ENCODE data around the gene GDAP2. TPM values are rescaled to one million over a fixed set of nuclear protein-coding genes. Genes with fewer than 3 reads are reported as not detected.
"Not testable (repeated sequence)": the region's sequence is repeated elsewhere in the genome, so short reads cannot be mapped to it uniquely, and the experiment has no call there.

GDAP2 gene
- total RNA-seq, 1 donor from 2014 or later: 14.9 TPM

DNA sequence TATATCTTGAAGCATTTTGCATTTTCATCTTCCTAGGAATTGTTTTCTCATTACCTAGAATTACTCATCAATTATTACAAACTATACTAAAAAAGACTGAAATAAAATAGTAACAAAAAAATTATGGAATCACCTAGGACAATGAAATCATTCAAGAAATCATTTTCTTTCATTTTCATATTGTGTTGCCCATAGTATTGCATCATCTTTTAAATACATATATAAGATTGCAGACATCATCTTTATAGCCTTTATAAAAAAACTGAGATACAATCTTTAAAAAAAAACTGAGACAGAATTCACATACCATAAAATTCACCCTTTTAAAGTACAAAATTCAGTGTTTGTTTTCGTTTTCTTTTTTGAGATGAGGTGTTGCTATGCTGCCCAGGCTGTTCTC lies 29.6 kb downstream of the GDAP2 start:
- DNase-seq (ENCODE audit: low read depth in 2 of 2): no peak

DNA sequence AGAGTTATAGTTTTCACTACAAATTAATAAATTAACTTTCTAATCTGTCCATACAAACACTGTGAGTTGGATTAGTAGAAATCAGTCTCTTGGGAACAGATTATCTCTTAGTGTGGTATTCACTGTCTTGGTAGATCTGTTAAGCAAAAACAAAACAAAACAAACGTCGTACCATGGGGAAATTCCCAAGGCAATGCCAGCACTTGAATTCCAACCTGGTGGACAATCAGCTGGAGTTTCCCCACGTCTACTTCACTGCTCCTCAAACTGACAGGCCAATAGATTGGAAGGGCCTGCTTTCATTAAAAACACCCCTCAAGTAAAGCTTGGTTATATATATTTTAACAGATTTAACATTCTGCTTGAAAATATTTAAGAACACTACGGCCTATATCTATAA lies 31.9 kb downstream of the GDAP2 start:
- peak; percentile 8 to 77 for DNase-seq (ENCODE audit: low read depth in 2 of 2)

DNA sequence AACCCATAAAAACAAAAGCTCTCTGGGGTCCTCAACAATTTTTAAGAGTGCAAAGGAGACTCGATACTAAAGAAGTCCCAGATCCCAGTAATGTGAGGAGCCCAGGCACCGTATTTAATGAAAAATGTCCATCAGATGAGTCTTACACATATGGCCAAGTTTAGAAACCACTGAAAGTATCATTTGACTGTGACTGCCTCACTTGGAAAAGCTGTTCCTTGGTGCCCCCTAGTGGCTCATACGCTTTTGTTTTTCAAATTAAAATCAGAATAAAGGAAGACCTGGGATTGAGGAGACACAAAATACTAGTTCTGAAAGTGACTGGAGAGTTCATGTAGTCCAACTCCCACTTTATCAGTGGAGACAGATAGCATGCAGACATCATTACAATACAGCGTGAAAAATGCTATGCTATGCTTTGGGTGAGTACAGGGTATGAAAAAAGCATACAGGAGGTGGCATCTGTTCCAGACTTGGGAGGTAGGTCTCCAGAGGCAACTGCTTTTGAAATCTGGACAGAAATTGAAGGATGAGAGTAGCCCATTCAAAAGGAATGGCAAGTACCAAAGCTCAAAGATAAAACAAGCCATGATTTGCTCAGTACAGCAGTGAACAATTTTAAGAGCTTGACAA lies 33.8 kb downstream of the GDAP2 start:
- peak; percentile 87 to 89 for DNase-seq (ENCODE audit: low read depth in 2 of 2)

- DNase-seq (ENCODE audit: low read depth in 2 of 2): no peak
These were observed 35.3 kb downstream of the GDAP2 start for GRCh38 chr1:117894078-117894477.

DNA sequence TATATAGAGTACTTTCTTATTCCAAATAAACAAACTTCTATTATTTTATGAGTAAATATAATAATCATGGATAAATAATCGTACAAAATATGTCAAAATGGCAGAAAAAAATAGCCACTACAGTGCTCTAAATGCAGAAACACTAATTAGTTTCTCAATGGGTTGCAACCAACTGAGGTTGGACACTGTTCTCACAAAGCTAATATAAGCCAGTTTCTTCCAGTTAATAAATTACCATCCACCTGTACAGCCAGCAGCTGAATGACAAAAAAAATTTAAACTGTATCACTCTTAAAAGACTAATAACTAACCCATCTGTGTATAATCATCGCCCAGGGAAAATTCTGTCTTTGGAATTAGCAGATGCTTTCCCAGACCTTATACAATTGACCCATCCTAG lies 36.9 kb downstream of the GDAP2 start:
- no peak for DNase-seq (ENCODE audit: low read depth in 2 of 2)

- no peak for DNase-seq (ENCODE audit: low read depth in 2 of 2)
These were observed 39.0 kb downstream of the GDAP2 start for GRCh38 chr1:117890452-117890851.

DNA sequence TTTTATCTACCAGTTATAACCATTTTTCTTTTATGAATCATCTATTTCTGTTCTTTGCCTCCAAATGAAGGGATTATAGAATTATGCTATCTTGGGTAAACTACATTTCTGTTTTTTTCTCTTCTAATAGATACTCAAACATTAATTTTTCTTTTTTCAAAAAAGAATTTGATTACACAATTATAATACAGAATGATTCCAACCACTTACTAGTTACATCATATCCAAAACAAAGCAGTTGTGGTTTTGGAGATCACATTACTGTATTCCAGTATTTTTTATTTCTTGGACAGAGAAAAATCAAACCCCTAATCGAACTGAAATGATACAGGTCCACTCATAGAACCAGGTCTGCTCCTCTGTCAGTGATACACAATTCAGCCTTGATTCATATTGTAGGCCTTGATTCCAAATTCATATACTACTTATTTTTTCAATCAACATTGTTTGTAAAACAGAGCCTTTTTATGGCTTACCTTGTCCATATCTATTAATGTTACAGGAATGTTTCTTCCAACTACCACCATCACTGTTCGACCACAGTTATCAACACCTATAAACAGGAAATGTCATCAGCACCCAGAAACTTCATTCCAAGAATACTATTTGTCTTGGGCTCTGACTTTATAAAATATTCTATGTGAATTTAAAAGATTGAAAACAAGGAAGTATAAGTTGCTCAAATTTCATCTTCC lies 43.2 kb downstream of the GDAP2 start:
- peak in 1 of 2 donors; percentile 43 for DNase-seq (ENCODE audit: low read depth in 2 of 2)

DNA sequence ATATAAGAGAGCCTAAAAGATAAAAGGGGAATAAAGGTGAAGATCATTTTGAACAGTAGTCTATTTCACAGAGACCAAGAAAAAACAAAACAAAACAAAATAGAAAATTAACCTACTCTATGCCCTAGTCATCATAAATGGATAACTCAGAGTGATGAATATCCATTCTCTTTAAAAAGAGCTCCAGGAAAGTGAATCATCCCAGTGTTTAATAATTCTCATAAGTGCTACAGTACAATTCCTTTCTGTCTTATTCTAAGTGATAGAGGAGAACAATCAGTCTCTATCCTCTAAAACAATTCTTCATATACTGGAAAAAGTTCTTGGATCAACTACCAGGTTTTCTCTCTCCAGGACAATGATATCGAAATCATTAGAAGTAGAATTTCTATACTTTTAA lies 45.8 kb downstream of the GDAP2 start:
- peak in 1 of 2 donors; percentile 61 for DNase-seq (ENCODE audit: low read depth in 2 of 2)

GRCh38 chr1:117879284-117879683 lies 50.1 kb downstream of the GDAP2 start:
- DNase-seq (ENCODE audit: low read depth in 2 of 2): no peak

- DNase-seq (ENCODE audit: low read depth in 2 of 2): no peak
These were observed 51.6 kb downstream of the GDAP2 start for GRCh38 chr1:117877823-117878222.

DNA sequence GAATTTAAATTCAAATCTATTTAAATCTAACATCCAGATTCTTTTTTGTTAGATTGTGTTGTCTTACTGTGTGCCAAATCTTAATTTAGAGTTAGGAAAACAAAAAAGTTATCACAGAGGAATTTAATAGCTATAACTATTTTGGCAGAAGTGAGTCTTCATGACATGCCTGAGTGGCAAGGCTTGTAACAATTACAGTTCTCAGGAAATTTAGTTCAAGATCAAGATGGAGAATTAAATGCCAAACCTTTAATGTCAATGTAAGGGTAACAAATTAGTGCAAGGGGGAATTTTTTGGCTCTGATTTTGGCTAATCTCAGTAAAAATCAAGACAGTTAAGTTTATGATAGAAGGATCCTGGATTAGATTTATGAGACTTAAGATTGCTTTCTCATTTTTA lies 58.4 kb downstream of the GDAP2 start:
- DNase-seq (ENCODE audit: low read depth in 2 of 2): no peak

GRCh38 chr1:117861694-117862093 lies 67.7 kb downstream of the GDAP2 start:
- no peak for DNase-seq (ENCODE audit: low read depth in 2 of 2)

DNA sequence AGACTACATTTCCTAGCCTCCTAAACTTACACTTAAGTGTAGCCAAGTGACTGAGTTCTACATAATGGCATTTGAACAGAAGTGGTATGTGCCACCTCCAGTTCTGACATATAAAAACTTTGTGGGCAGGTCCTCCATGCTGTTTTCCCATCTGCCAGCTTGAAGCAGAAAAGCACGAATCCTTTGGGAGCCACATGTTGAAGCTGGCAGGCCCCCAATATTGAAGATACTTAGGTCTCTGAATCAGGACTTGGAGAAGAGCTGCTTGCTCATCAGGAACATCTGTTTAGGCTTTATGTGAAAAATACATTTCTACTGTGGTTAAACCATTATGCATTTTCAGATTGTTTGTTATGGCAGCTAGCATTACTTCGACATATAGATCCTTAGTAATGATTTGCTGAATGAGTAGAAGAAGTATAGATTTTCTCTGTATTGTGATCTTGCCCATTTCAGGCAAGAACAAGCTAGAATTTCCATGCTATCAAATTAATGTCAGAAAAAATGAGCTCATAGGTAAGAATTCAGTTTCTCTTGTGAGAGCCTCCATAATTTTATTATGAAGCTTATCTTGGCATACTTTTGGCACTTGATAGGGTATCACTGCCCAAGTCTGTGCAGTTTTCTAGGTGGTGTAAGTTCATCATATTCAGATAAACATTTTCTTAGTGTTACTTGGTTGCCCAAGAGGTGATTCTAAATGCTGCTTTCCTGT lies 68.4 kb downstream of the GDAP2 start:
- DNase-seq (ENCODE audit: low read depth in 2 of 2): no peak

DNA sequence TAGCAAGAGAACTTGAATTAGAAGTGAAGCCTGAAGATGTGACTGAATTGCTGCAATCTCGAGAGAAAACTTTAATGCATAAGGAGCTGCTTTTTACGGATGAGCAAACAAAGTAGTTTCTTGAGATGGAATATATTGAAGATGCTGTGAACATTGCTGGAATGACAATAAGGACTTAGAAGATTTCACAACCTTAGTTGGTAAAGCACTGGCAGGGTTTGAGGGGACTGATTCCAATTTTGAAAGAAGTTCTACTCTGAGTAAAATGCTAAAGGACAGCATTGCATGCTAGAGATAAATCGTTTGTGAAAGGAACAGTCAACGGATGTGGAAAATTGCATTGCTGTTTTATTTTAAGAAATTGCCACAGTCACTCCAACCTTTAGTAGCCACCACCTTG lies 69.5 kb downstream of the GDAP2 start:
- no peak for DNase-seq (ENCODE audit: low read depth in 2 of 2)

GRCh38 chr1:117857418-117857817 lies 72.0 kb downstream of the GDAP2 start:
- no peak for DNase-seq (ENCODE audit: low read depth in 2 of 2)

GRCh38 chr1:117852853-117853553 lies 76.4 kb downstream of the GDAP2 start:
- no peak for DNase-seq (ENCODE audit: low read depth in 2 of 2)

DNA sequence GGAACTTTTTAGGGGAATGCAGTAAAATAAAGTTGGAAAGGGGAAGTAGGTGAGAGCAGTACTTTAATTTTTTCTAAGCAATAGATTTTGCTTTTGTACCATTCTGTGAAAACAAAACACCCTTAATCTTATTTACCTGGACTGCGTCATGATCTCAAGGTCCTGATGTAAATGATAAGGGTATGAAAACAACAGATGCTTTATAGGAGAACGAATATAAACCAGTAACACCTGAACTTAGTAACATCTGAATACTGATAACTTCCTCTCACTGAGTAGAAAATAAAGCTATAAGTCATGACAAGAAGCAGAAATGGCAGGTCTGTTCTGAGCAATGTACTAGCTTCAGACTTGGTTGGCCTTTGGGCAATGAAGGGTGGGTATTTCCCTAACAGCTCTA lies 77.7 kb downstream of the GDAP2 start:
- no peak for DNase-seq (ENCODE audit: low read depth in 2 of 2)

DNA sequence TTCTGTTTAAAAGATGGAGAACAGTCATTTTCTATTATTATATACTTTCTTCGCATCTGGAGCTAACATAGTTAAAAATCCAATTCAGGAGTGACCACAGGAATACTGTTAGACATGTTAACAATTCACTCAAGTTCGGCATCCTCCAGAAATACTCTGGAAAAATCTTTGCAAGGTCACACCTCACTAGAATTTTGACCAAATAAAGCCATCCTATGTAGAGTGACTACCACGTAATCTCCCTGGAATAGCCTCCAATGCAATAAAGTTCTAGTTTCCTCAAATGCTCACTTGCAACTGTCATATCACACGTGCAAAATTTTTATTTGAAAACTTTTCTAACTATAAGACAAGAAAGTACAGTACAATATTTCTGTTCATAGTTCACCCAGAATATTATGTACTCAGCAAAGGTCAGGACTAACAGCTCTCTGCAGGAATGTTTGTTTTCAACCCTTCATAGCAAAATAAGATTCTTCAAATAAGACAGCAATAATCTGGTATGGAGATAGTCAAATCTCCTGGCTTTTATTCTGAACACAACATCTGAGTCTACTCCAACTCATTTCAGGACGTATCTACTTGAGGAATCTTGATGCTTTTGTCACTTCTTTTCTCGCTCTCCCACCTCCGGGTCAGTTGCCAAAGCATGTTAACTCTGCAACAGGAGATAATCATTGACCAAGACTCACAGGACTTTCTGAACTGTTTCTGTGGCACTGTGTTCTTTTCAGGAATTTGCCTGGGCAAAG lies 82.6 kb downstream of the GDAP2 start:
- no peak for DNase-seq (ENCODE audit: low read depth in 2 of 2)

DNA sequence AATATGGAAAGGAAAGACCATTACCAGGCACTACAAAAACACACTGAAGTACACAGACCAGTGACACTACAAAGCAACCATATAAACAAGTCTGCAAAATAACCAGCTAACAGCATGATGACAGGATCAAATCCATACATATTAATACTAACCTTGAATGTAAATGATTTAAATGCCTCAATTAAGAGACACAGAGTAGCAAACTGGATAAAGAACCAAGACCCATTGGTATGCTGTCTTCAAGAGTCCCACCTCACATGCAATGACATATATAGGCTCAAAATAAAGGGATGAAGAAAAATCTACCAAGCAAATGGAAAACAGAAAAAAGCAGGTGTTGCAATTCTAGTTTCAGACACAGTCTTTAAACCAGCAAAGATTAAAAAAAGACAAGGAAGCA lies 84.9 kb downstream of the GDAP2 start:
- not testable (repeated sequence) for DNase-seq (ENCODE audit: low read depth in 2 of 2)

- DNase-seq (ENCODE audit: low read depth in 2 of 2): peak in 1 of 2 donors; percentile 22
These were observed 85.6 kb downstream of the GDAP2 start for GRCh38 chr1:117843791-117844190.

DNA sequence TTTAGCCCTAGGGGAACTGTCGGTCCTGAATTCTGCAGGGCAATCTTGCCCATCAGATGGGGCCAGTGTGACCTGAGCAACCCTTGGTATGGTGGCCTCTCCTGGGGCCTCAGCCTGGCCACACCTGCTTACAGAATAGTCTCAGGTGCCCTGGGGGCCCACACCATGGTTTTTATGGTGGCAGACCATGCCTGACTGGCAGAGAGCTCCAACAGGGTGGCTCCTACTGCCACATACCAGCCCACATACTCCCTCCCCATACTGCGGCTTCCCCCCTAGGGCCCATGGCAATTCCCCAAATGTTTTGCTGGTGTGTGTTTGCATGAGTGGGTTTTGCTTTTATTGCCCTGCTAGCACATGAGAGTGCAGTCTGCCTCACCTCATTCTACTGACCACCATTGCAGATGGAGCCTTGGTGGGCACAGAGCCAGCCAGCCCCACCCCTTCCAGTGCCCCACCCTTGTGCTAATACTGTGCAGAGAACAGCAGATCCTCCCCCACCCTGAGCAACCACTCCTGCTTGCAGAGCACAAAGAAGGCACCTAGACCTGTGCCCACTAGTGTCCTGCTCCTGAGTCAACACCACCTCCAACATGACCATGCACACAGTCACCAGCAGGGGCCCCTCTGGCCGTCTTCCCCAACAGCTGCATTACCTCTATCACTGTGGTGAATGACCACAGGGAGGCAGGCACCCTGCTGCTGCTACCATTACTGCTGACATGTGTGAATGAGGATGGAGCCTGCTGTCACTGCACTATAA lies 86.8 kb downstream of the GDAP2 start:
- DNase-seq (ENCODE audit: low read depth in 2 of 2): no peak
